Adipose tissue (tissue), 3 donors: Measurements from ENCODE around the gene PDE7B. TPM values are rescaled to one million over a fixed set of nuclear protein-coding genes. Genes with fewer than 3 reads are reported as not detected.

Source experiments
- H3K27ac ChIP-seq: one replicate; pipeline ENCODE4 v1.5.1; 2013; ENCODE audit warnings: low read depth, low read length
- WGBS, 3 donors: extraction: QIAGEN DNeasy Blood & Tissue Kit; methylation state at CpG; one replicate each; pipeline ENCODE4 v1.1.7; 2013; 5-methylcytosine and 5-hydroxymethylcytosine counted together
- polyA plus RNA-seq, 3 donors: library from polyadenylated mRNA; stranded (reverse); fragments of 200-250 nt; gene quantifications; one replicate each; pipeline ENCODE4 v1.2.3, GENCODE V29; 2013
- donor health status: healthy with polysubstance abuse.
- donor health status: Bipolar disorder and iron deficiency.
- donor health status: healthy.

PDE7B gene
- polyA plus RNA-seq, 3 donors, result 0.38 to 2.6 (median 1.9) TPM

- H3K27ac ChIP-seq, result no peak overlapping the region
- whole genome bisulfite sequencing, 3 donors, result 50 to 57% (median 53%) methylated on average over 13 of the region's 13 CpGs
Measured at GRCh38 chr6:136173519-136174507, 322.3 kb downstream of the PDE7B start.

GRCh38 chr6:136174510-136174909, 323.0 kb downstream of the PDE7B start:
- WGBS, 3 donors, result 55 to 87% (median 80%) methylated on average over 2 of the region's 2 CpGs
- H3K27ac ChIP-seq, result no peak overlapping the region

GRCh38 chr6:136175873-136176272, 324.4 kb downstream of the PDE7B start:
- 92 to 100% (median 99%) methylated on average over 1 of the region's 1 CpG for WGBS, 3 donors
- no peak overlapping the region for H3K27ac ChIP-seq

- 56 to 83% (median 80%) methylated on average over 2 of the region's 2 CpGs for WGBS, 3 donors
Measured at GRCh38 chr6:136178749-136179148, 327.2 kb downstream of the PDE7B start.

GRCh38 chr6:136180704-136181511, 329.4 kb downstream of the PDE7B start:
- 76 to 84% (median 82%) methylated on average over 4 of the region's 4 CpGs for WGBS, 3 donors
- no peak overlapping the region for H3K27ac ChIP-seq

More at GRCh38 chr6:136178749-136179148, 327.2 kb downstream of the PDE7B start:
- no peak overlapping the region for H3K27ac ChIP-seq

- no peak overlapping the region for H3K27ac ChIP-seq
- WGBS, 3 donors, result 77 to 81% (median 79%) methylated on average over 1 of the region's 1 CpG
Measured at GRCh38 chr6:136181512-136181833, 330.0 kb downstream of the PDE7B start.

GRCh38 chr6:136181861-136182260, 330.4 kb downstream of the PDE7B start:
- WGBS, 3 donors, result 46 to 94% (median 91%) methylated on average over 1 of the region's 1 CpG
- no peak overlapping the region for H3K27ac ChIP-seq

- H3K27ac ChIP-seq, result no peak overlapping the region
- 80 to 89% (median 87%) methylated on average over 1 of the region's 1 CpG for WGBS, 3 donors
Measured at GRCh38 chr6:136184738-136185137, 333.2 kb downstream of the PDE7B start.

- H3K27ac ChIP-seq, result no peak overlapping the region
- WGBS, 3 donors, result 94 to 100% (median 96%) methylated on average over 1 of the region's 1 CpG
Measured at GRCh38 chr6:136186363-136186762, 334.9 kb downstream of the PDE7B start.

GRCh38 chr6:136188486-136188885, 337.0 kb downstream of the PDE7B start:
- no peak overlapping the region for H3K27ac ChIP-seq
- WGBS, 3 donors, result 73 to 88% (median 82%) methylated on average over 2 of the region's 2 CpGs

GRCh38 chr6:136189104-136189503, 337.6 kb downstream of the PDE7B start:
- 91 to 94% (median 94%) methylated on average over 3 of the region's 3 CpGs for WGBS, 3 donors
- H3K27ac ChIP-seq, result no peak overlapping the region

GRCh38 chr6:136191606-136192312, 340.3 kb downstream of the PDE7B start:
- 94 to 96% (median 94%) methylated on average over 32 of the region's 32 CpGs for WGBS, 3 donors
- no peak overlapping the region for H3K27ac ChIP-seq

- WGBS, 3 donors, result 82 to 91% (median 88%) methylated on average over 6 of the region's 6 CpGs
Measured at GRCh38 chr6:136192902-136193301, 341.4 kb downstream of the PDE7B start.

GRCh38 chr6:136201732-136202131, 350.2 kb downstream of the PDE7B start:
- WGBS, 3 donors, result 73 to 78% (median 76%) methylated on average over 5 of the region's 5 CpGs

More at GRCh38 chr6:136192902-136193301, 341.4 kb downstream of the PDE7B start:
- H3K27ac ChIP-seq, result no peak overlapping the region

GRCh38 chr6:136208783-136209182, 357.3 kb downstream of the PDE7B start:
- no peak overlapping the region for H3K27ac ChIP-seq
- WGBS, 3 donors, result 84 to 97% (median 95%) methylated on average over 4 of the region's 4 CpGs

More at GRCh38 chr6:136201732-136202131, 350.2 kb downstream of the PDE7B start:
- H3K27ac ChIP-seq, result no peak overlapping the region

- 88 to 97% (median 93%) methylated on average over 2 of the region's 2 CpGs for WGBS, 3 donors
- no peak overlapping the region for H3K27ac ChIP-seq
Measured at GRCh38 chr6:136209496-136209895, 358.0 kb downstream of the PDE7B start.

- H3K27ac ChIP-seq, result no peak overlapping the region
- 86 to 92% (median 86%) methylated on average over 13 of the region's 13 CpGs for WGBS, 3 donors
Measured at GRCh38 chr6:136210398-136211165, 359.1 kb downstream of the PDE7B start.

GRCh38 chr6:136212608-136213007, 361.1 kb downstream of the PDE7B start:
- WGBS, 3 donors, result 95 to 97% (median 95%) methylated on average over 2 of the region's 2 CpGs
- no peak overlapping the region for H3K27ac ChIP-seq
